ELF-1 (cell line): ENCODE results near the gene CACNB1.

Experiments used
- DNase-seq: peaks from one replicate; pipeline ENCODE4 v3.0.0-alpha.2; 2016; ENCODE audit warnings: low read depth, low spot score

The CACNB1 gene

GRCh38 chr17:39204245-39204644, 6.8 kb upstream of the CACNB1 start:
- DNase-seq = no peak

GRCh38 chr17:39200957-39201510, 3.6 kb upstream of the CACNB1 start:
- DNase-seq = no peak

- peak; percentile 85 for DNase-seq
Observed at GRCh38 chr17:39200070-39200879, 2.8 kb upstream of the CACNB1 start, which contains the start of gene RPL19. TSS of gene RPL19 (plus strand) at chr17:39200283. CDS start at chr17:39200345, 62 bp downstream.

GRCh38 chr17:39199820-39200069, 2.3 kb upstream of the CACNB1 start:
- DNase-seq = peak; percentile 93

GRCh38 chr17:39198186-39198566, 707 bp upstream of the CACNB1 start:
- DNase-seq = no peak

GRCh38 chr17:39196808-39197291, 619 bp downstream of the CACNB1 start:
- no peak for DNase-seq

GRCh38 chr17:39196241-39196807, 1.1 kb downstream of the CACNB1 start:
- DNase-seq = no peak

GRCh38 chr17:39195568-39196160, 1.8 kb downstream of the CACNB1 start:
- DNase-seq = no peak

- DNase-seq = peak; percentile 72
Observed at GRCh38 chr17:39194985-39195524, 2.4 kb downstream of the CACNB1 start.

- DNase-seq = peak; percentile 87
Observed at GRCh38 chr17:39194089-39194984, 3.1 kb downstream of the CACNB1 start.

GRCh38 chr17:39193346-39193745, 4.1 kb downstream of the CACNB1 start:
- DNase-seq = no peak

GRCh38 chr17:39192901-39193300, 4.6 kb downstream of the CACNB1 start:
- no peak for DNase-seq

- DNase-seq = no peak
Observed at GRCh38 chr17:39191750-39192510, 5.5 kb downstream of the CACNB1 start.

GRCh38 chr17:39187152-39187830, 10.2 kb downstream of the CACNB1 start:
- DNase-seq = no peak

- DNase-seq = no peak
Observed at GRCh38 chr17:39186481-39187002, 10.9 kb downstream of the CACNB1 start.

GRCh38 chr17:39183720-39184119, 13.7 kb downstream of the CACNB1 start:
- DNase-seq = no peak

GRCh38 chr17:39183045-39183444, 14.4 kb downstream of the CACNB1 start:
- DNase-seq = no peak

- DNase-seq = no peak
Observed at GRCh38 chr17:39181303-39181702, 16.2 kb downstream of the CACNB1 start.

- DNase-seq = no peak
Observed at GRCh38 chr17:39178536-39178935, 18.9 kb downstream of the CACNB1 start.

GRCh38 chr17:39177256-39177655, 20.2 kb downstream of the CACNB1 start:
- peak; percentile 85 for DNase-seq
